GM21619 (cell line): ENCODE measurements around the gene EIF3J.
A peak's percentile ranks its signal among the peaks of the same experiment; 100 is the strongest.
"Not testable (repeated sequence)": the region's sequence is repeated elsewhere in the genome, so short reads cannot be mapped to it uniquely, and the experiment has no call there.

ENCODE experiments used
- ATAC-seq: cut with Tn5 transposase; IDR thresholded peaks from one replicate; pipeline ENCODE4 v1.9.1; 2021; ENCODE audit not compliant: unreplicated experiment

The EIF3J gene, protein sequence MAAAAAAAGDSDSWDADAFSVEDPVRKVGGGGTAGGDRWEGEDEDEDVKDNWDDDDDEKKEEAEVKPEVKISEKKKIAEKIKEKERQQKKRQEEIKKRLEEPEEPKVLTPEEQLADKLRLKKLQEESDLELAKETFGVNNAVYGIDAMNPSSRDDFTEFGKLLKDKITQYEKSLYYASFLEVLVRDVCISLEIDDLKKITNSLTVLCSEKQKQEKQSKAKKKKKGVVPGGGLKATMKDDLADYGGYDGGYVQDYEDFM

GRCh38 chr15:44536962-44537734 is at the start of gene EIF3J:
EIF3J (plus strand) TSS chr15:44537147; CDS start chr15:44537195, 48 bp downstream.
- peak; percentile 83 for ATAC-seq

- no peak for ATAC-seq
Measured at GRCh38 chr15:44489464-44489863, 47.5 kb upstream of the EIF3J start.

DNA sequence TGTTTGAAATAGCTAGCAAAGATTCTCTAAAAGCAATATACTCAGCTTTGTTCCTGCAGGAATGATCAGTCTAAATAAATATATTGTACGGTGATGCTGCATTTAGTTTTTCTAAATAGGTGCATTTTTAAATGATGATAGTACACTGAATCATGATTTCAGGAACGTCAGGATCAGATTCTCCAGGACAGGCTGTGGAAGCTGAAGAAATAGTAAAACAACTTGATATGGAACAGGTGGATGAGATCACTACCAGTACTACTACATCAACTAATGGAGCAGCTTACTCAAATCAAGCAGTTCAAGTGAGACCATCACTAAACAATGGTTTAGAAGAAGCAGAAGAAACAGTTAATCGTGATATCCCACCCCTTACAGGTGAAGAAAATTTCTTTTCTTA is 46.3 kb upstream of the EIF3J start:
- ATAC-seq: no peak

- no peak for ATAC-seq
Measured at GRCh38 chr15:44492040-44492439, 44.9 kb upstream of the EIF3J start.

DNA sequence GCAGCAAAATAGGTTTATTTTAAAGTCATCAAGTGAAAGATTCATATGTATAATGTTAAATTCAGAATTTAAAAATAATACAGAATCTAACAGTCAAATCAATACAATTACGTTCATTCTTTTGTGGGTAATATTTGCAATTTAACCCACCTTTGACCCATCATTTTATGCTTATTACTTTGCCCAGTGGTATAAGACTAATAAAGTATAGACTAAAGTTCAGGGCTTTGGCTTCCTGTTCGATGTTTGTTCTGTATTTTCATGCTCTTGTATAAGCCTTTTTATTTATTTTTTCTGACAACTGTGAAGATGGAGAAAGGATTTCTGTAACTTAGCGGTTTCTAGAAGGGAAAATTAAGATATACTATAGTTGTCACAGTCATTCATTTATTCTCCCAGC is 44.3 kb upstream of the EIF3J start:
- no peak for ATAC-seq

DNA sequence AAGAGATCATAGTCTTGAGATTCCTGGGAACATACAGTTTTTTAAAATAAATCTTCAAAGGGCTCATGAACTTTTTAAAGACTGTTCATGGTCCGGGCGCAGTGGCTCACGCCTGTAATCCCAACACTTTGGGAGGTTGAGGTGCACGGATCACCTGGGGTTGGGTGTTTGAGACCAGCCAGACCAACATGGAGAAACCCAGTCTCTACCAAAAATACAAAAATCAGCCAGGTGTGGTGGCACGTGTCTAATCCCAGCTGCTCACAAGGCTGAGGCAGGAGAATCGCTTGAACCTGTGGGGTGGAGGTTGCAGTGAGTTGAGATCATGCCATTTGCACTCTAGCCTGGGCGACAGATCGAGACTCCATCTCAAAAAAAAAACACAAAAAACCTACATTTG is 41.4 kb upstream of the EIF3J start:
- no peak for ATAC-seq

GRCh38 chr15:44500555-44500954 is 36.4 kb upstream of the EIF3J start:
- ATAC-seq: no peak

GRCh38 chr15:44501768-44502366 is 35.1 kb upstream of the EIF3J start:
- no peak for ATAC-seq

GRCh38 chr15:44516436-44516835 is 20.5 kb upstream of the EIF3J start:
- ATAC-seq: no peak

GRCh38 chr15:44519537-44519936 is 17.4 kb upstream of the EIF3J start:
- no peak for ATAC-seq

GRCh38 chr15:44525018-44525417 is 11.9 kb upstream of the EIF3J start:
- no peak for ATAC-seq

- no peak for ATAC-seq
Measured at GRCh38 chr15:44527241-44527640, 9.7 kb upstream of the EIF3J start.

- ATAC-seq: no peak
Measured at GRCh38 chr15:44529864-44530604, 6.9 kb upstream of the EIF3J start.

DNA sequence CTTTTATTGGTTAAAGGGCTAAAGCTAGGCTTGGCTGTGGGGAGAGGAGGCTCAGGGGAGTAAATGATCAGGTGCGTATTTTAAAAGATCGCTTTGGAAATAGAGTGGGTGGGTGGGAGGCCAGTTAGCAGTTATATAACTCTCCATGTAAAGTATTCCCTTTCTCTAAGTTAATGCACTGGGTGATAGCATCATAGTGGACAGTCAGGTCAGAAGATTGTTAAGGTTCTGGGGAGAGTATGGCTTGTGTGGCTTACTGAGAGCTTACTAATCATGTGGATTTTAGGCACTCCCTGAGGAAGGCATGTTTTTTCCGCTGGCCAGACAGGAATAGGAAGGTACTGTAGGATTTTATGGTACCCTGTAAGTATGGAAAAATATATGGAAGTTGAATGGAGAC is 6.3 kb upstream of the EIF3J start:
- ATAC-seq: no peak

DNA sequence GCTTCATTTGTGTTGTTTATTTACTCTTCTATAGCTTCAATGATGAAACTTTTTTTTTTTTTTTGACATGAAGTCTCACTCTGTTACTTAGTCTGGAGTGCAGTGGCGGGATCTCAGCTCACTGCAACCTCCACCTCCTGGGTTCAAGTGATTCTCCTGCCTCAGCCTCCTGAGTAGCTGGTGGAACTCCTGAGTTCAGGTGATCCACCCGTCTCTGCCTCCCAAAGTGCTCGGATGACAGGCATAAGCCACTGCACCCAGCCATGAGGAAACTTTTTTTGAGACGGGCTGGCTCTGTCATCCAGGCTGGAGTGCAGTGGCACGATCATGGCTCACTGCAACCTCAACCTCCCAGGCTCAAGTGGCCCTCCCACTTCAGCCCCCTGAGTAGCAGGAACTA is 4.7 kb upstream of the EIF3J start:
- not testable (repeated sequence) for ATAC-seq

DNA sequence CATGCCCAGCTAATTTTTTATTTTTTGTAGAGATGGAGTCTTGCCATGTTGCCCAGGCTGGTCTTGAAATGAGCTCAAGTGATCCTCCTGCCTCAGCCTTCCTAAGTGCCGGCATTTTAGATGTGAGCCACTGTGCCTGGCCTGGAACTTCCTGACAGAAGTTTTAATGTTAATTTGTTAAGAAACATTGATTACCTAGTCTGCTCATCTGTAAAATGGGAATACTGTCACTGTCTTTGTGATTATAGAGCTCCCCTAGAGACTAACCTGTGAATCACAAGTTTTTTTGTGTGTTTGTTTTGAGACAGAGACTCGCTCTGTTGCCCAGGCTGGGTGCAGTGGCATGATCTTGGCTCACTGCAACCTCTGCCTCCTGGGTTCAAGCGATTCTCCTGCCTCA is 4.3 kb upstream of the EIF3J start:
- ATAC-seq: no peak

DNA sequence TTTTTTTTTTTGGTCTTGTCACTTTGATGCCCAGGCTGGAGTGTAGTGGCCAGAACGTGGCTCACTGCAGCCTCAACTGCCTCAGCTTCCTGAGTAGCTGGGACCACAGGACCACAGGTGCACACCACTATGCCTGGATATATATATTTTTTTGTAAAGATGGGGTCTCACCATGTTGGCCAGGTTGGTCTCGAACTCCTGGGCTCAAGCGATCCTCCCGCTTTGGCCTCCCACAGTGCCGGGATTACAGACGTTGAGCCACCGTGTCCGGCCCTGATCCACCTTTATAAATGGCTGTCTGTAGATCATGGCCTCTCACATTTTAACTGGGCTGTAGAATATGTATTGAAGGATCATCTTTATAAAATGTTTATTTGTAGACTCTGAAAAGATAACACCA is 1.9 kb upstream of the EIF3J start:
- no peak for ATAC-seq

- no peak for ATAC-seq
Measured at GRCh38 chr15:44535523-44536301, 1.2 kb upstream of the EIF3J start.

GRCh38 chr15:44536302-44536961 is 515 bp upstream of the EIF3J start:
- ATAC-seq: peak; percentile 65

GRCh38 chr15:44537735-44538240 is 841 bp downstream of the EIF3J start:
- ATAC-seq: no peak
